Measurements from ENCODE around the gene BMP5.

Gene BMP5

DNA sequence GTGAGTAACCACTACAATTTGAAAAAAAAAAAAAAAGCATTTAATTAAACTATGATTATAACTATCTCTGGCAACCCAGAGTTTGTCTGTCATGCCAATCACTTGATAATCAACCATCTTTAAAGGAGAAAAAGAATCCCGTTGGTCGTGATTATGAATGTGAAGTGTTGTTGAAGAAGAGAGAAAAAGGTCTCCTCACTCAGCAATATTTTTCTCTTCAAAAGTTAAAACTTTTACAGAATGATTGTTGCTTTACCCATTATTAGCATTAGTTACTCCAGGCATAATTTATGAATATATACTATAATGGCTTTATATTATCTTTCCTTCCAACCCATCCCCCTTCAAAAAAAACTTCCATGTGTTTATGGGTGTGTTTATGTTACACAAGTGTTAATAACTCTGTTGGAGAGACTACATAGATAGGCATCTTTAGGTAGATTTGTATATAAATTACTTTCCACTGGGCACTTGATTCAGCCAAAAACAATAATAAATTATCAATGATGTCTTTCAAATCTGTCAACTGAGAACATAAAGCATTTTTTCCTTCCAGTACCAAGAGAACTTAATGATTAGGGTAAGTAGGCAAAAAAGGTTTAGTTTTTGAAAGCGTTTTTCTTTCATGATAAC is 5.1 kb downstream of the BMP5 start:
- DNase-seq = no peak

DNA sequence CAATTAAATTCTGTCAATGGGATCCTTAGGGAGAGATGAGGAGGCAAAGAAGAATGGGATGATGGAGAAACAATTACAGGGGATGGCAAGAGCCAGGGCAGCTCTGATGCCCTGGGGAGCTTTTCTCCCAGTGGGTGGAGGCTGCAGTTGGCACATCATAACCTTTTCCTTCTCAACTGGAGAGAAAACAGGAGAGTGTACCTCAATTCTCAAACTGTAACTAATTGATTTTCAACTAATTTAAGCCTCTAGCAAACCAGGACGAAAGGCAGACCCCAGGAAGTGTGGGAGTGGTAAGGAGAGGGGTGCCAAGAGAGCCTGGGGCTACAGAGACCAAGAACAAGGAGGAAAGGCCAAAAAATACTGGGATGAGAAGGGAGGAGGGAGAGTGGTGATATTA is 5.7 kb downstream of the BMP5 start:
- no peak for DNase-seq

DNA sequence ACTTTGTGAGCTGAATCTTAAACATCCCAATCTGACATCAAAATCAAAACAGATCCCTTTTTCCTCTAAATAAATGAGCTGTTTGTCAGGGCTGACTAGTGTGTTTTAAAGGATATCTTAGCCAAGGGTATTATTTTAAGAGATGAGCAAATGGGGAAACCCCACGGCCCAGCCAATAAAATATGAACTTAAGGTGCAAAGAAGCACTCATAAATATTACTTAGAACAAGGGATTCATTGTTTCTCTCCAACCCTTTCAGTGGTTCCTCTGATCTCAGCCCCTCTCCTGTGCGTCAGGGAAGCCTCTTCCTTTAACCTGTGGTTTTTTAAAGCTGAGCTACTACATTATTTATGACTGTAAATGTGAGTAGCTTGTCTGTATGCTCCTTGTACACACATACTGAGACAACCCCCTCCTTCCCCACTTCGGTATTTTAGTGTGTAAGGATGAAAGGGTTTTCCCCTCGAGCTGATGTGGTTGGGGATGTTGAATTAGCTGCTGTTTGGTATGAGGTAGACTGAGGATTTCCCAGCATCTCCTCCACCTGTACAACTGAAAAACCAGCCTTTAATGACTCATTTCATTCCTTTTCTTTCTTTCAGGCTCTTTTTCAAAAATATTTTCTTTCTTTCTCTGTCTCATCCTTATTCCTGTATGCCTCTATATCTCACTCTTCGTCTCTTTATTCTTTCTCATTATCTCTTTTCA is 6.5 kb downstream of the BMP5 start:
- no peak for DNase-seq

DNA sequence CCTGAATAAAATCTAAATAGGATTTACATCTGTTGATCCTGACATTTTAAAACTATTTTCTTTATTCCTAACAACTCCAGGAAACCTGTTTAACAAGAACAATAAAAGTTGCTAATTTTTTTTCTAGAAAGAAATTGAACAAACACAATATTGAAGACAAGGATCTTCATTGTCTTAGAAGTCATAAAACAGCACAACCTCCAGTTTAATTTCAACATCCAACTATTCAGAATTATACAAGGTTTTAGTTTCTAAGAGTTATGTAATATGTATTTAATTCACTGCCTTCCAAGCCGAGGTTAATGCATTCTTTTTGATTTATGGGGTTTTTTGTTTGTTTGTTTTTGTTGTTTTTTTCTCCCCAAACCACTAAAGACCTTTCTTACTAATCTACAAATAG is 7.2 kb downstream of the BMP5 start:
- no peak for DNase-seq

DNA sequence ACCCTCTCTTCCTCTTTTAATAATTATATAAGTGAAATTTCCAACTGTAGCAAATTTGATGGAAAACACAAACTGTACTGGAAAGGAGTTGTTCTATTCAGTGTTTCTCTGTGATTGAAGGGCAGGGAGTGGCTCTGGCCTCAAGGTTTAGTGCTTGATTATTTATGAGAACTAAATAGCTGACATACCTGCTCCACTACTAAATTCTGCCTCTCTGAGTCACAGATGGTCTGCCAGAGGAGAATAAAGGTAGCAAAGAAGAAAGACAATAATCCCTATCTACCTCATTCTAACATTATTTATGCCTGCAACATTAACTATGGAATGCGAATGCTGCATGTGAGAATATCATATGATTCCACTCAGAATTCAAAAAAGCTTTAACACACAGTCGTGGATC is 9.3 kb downstream of the BMP5 start:
- no peak for DNase-seq

DNA sequence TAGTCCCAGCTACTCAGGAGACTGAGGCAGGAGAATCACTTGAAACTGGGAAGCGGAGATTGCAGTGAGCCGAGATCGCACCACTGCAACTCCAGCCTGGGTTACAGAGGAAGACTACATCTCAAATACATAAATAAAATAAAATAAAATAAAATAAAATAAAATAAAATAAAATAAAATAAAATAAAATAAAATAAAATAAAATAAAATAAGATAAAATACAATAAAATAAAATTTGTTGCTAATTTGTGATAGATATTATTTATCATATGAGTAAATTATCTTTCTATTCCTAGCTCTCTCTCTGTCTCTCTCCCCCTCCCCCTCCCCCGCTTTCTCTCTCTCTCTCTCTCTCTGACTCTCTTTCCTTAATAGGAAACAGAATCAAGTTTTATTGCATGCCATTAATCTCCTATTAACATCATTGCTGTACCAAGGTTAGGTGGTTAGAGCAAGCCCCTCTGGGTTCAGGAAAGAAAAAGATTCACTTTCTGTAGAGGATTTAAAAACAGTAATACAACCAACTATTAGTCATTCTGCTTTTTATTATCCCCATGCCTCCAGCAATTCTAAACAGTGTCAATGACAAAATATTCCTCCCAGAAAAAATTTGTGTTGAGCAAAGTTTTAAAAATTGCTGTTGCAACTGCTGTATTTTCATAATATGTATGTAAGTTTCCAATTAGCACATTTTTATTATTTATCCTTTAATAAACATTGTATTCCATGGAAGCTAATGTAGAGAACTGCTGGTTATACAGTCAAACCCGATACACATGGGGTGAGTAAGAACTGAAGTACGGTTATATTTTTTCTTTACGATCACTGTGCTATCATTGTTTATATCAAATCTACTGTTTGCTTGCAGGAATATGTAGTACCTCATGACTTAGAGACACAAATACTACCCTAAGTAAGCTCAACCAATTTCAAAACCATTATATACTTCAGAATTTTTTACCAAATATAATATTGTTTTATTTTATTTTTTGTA is 22.1 kb downstream of the BMP5 start:
- no peak for DNase-seq

DNA sequence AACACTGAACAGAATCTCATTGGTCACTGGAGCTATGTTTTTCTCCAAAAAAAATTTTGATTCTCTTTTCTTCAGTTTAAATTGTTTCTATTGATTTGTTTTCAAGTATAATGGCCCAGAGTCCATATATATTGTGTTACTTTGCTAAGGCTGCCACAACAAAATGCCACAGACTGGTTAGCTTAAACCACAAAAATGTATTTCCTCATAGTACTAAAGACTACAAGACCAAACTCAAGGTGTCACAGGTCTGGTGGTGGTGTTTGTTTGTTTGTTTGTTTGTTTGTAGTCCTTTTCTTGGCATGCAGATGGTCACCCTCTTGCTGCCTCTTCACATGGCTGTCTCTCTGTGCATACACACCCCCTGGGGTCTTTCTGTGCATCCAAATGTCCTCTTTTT is 34.0 kb downstream of the BMP5 start:
- no peak for DNase-seq

DNA sequence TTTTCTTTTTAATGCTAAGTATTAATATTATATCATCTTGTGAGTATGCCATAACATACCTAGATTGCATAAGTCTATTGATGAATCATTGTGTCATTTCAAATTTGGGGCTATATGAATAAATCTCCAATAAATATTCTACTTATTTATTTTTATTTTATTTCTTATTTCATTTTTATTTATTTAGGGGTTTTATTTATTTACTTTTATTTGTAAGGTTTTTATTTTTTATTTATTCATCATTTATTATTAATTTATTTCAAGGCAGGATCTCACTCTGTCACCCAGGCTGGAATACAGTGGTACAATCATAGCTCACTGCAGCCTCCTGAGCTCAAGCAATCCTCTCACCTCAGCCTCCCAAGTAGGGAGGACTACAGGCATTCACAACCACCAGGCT is 36.3 kb downstream of the BMP5 start:
- DNase-seq = no peak

DNA sequence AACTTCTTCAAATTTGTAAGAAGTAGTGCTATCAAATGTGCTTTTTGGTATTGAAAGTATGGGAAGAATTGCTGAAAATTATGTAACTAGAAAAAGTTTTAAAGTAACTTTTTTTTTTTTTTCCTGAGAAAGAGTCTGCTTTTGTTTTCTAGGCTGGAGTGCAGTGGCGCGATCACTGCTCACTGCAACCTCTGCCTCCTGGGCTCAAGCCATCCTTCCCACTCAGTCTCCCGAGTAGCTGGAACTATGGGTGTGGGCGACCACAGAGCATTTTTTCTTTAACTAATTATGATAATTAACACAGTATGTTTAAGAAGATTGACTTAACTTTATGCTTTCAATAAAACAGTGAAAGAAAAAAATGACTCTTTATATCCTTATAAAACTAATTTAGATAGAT is 38.4 kb downstream of the BMP5 start:
- no peak for DNase-seq

DNA sequence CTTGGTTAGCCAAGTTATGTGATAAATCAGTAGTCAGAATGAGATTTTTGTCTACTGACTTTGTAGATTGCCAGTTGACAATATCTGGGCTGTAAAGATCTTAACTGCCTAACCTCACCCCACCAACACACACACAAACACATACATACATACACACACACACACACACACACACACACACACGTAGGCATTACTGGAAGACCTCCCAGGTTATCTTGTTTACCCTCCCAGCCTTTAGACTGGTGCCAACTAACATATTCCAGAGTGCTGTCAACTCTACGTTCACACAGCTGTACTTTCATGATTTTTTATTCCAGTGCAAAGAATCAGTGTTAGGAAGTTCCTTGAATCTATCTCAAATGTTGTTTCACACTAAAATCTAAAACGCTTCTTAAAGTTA is 38.9 kb downstream of the BMP5 start:
- DNase-seq = no peak

DNA sequence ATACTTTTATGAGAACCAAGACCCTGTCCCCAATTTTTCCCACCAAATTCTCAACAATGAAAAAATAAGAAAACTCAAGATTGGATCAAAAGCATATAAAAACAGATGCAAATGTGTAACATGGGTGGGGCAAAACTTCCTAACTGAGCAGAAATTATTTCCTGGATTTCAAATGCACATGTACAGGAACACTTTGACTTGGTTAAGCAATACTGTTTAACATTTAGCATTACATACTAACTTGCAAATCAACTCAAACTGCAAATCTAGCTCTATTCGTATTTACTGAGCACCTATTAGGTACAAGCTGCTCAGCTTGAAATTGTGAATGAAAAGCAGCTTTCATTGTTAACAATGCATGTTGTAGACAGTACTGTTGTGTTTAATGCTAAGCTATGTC is 40.2 kb downstream of the BMP5 start:
- DNase-seq = no peak

DNA sequence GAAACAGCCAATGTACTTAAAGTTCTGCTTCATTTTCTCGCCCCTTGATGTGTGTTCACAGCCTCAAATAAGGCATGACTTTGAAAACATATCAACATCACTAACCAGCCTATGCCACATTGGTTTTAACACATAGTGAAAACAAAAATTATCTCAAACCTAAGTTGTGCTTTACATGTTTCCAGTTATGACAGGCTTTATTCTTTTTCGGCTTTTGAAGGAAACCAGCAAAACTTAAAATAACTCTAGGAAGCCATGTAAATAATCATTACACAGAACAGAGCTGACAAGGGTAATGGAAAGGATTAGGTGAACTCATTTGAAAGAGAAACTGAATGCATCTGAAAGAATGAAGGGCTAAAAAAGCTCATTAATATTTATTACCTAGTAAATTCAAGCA is 42.1 kb downstream of the BMP5 start:
- no peak for DNase-seq

DNA sequence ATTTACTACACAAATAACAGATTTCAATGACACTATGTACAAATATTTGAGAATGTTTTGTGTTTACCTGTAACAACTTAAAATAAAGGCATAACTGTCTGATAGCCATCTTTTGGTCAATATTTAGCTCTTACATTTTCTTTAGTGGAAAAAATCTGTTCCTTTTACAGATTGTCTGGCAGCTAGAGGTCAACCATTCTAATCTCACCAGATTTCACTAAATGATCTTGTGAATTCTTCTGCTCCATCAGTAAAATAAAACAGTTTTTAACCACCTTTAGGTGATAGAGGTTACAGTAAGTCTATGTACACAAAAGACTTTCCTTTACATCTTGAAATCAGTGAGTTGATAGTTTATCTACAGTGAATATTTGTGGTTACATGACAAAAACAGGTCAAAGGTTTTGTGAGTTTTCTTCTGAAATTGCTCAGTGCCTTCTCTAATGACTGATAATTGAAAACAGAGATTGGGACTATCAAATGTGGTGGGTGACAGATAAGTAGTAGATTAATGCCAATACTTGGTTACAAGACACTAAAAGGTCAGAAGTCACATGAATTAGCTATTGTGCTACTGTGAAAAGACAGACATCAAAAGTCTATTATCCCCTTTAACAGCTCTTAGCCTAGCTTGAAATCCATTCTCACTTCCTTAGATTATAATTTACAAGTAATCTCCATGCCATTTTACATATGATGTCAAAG is 47.4 kb downstream of the BMP5 start:
- no peak for DNase-seq

DNA sequence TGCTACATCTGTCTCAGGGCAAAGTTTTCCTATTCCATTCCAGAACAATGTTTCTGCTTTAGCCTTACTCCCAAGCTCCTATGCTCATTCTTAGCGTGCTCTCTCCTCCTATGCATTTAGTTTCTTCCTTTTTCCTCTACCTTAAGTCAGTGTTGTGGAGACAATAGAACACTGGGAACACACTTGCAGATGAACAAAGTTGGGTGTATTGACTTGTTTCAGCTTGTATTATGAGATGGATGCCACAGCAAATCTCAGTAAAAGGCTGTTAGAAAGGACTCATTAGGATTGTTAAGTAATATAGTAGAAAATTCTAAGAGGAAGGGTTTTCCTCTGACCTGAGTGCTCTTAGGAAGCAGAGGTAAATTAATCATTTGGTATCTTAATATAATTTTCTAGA is 48.4 kb downstream of the BMP5 start:
- DNase-seq = no peak

DNA sequence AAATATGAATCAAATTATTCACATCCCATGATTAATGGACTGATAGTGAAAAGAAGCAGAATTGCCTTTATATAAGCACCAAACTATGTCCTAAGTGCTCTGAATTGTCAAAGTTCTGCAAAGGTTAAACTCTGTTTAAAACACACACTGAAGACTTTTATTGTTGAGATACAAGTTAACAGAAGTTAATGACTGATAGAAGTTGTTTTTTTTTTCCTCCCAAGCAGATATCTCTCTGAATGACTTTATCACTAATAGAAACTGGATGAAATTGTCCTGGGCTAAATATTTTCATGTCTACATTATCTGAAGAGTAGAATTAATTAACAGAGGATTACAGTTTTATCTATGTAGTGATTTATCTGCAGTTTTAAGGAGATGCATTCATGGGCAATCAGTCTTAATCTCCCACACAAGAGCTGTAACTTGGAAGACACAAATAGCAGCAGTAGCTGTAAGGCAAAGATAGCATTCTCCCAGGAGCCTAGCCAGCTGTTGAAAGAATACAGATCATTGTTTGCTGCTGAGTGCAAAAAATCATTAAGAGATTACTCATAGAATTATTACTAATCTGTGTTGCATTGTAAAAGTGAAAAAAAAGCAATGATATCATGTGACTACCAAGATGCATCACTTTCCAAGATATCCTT is 49.9 kb downstream of the BMP5 start:
- no peak for DNase-seq

DNA sequence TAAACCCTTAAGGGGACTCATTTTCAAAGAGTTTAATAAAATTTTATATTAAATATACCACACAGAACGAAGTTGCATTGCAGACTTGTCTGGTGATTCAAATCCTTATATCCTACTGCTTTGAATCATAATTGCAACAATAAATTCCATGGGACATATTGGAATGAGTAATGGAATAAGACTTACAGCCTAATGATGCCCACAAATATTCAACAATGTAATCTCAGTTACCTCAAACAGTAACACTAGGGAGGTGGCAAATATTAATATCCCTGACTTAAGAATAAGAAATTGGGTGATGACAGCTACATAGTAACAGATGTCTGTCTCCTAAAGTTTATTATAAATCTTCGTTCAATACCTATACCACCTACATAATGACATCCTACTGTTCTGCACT is 52.6 kb downstream of the BMP5 start:
- DNase-seq = no peak

DNA sequence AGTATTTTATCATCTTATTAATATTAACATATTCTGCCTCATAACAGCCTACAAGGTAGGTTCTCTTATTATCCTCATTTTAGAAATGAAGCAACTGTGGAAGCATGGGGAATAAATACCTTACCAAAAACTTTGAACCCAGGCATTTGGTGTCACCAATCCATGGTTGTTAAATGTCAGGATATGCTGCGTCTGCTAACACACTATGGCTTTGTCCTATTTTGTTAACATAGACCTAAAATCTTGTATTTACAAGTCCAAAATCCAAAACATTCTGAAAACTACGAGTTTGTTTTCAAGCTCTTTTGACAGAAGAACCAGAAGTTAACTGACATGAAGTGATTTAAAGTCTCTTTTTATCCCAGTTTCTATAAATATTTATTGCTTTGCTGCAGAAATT is 53.4 kb downstream of the BMP5 start:
- DNase-seq = no peak

DNA sequence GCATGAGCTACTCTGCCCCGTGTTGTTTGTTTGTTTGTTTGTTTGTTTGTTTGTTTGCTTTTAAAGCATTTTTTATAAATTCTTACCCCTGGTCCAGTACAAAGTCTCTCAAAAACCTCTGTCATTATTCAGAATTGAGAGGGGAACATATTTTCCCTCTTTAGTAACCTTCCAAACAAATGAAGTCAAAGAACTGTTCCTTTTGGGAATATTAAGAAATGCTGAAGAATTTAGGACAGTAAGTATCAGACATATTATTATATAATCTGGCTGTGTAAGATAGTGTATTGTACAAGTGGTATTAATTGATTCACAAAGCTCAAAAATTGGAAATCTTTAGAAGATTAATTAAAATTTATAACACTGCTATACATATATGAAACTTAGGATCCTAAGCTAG is 54.7 kb downstream of the BMP5 start:
- DNase-seq = no peak

DNA sequence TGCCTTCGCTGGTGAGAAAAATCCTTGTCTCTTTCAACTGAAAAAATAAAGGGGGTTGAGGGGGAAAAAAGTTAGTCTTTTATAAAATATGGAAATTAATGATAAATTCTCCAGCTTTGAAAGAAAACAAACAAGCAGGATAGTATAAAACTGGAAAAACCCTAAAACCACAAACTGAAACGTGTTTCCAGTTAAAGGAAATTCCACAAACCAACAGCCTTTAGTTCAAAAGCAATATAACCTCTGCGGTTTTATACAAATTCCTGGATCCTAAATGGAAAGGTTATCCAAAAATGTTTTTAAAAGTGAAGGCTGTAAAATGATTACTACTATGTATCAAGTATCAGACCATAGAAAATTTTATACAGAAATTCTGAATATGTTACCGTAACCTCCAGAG is 55.6 kb downstream of the BMP5 start:
- no peak for DNase-seq

DNA sequence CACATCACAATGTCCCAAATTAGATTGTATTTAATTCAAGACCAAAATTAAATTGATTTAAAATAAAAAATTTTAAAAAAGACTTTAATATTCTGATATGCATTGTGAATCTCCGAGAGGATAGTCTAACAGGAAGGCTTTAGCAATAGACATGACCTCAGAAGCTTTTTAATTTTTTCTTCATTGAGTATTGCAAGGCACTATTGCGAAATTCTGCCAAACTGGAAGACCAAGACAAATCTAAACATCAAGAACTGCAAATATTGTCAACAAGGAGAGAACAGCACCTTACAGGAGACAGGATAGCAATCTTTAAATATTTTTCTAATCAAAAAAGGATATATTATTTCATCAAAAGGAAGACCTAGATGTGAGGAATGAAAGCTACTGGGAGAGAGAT is 56.9 kb downstream of the BMP5 start:
- no peak for DNase-seq

DNA sequence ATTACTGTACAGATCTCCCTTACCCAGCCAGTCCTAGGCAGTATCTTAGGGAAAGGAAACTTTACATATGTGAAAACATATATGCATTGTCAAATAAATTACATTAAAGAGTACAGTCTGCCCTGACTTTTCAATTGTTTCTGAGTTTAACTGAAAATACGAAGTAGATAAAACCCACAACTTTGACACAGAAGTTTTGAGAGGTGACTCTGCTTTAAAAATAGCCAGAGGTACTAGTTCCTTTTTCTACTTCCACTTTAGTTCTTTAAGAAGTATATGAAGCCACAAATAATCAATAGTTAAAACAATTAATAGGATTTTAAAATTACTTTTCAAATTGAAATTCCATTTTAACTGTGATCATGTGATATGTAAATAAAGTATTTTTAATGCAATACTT is 62.9 kb downstream of the BMP5 start:
- no peak for DNase-seq

DNA sequence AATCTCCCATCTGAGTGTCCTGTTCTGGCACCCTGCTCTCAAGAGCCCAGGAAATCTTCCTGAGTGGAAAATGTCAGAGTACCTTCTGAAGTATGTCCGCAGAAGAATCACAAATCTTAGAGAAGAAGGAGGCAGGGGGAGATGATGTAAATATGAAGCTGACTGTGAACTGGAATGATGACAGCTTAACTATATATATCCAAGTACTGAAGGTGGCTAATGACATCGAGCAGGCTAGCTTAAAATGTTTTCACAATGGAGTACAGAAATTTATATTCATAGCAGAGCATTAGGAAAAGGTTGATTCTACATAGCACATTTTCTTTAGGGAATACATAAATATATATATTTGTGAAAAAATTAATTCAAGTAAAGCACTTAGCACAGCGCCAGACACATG is 64.3 kb downstream of the BMP5 start:
- DNase-seq = no peak

DNA sequence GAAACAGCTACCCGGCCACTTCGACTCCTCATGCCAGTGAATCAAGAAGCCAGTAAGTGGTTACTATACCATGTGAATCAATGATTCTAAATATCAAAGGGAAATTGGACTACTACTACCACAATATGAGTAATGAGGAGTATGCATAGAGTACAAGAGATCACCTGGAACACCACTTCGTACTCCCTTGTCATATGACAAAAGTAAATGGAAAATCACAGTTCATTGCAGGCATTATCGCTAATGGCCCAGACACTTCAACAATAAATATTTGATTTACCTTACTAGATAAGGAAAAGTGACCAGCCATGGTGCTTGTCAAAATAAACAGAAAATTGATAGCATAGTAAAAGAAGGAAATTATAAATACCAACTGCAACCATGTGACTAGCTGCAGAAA is 73.1 kb downstream of the BMP5 start:
- no peak for DNase-seq
